Smooth muscle cell (in vitro differentiated cells): ENCODE results near the gene LHFPL6. TPM values are rescaled to one million over a fixed set of nuclear protein-coding genes. Genes with fewer than 3 reads are reported as not detected.

Experiments used
- DNase-seq: peaks from one replicate; lab custom pipeline; 2025; ENCODE audit not compliant: unreplicated experiment; lab: John Stamatoyannopoulos, UW
- H2AFZ ChIP-seq: fragments of 200-600 bp; sonication (generic); 2 replicates; pipeline ENCODE4 v1.6.0; 2016; ENCODE audit warnings: antibody characterized with exemption, low read depth, mild to moderate bottlenecking
- H3F3A ChIP-seq: fragments of 200-600 bp; sonication (generic); 2 replicates; pipeline ENCODE4 v1.6.0; 2017; ENCODE audit warnings: antibody characterized with exemption, low read depth
- H3K27ac ChIP-seq: fragments of 200-600 bp; sonication (generic); 2 replicates; pipeline ENCODE4 v1.5.1; 2016; ENCODE audit warnings: low read depth, mild to moderate bottlenecking
- H3K27me3 ChIP-seq: fragments of 200-600 bp; sonication (generic); 2 replicates; pipeline ENCODE4 v1.6.1; 2016; ENCODE audit warnings: low read depth, mild to moderate bottlenecking
- H3K36me3 ChIP-seq: fragments of 200-600 bp; sonication (generic); 2 replicates; pipeline ENCODE4 v1.5.1; 2016; ENCODE audit warnings: low read depth
- H3K4me1 ChIP-seq: fragments of 200-600 bp; sonication (generic); 2 replicates; pipeline ENCODE4 v1.5.1; 2016; ENCODE audit warnings: low read depth
- H3K4me2 ChIP-seq: fragments of 200-600 bp; sonication (generic); 2 replicates; pipeline ENCODE4 v1.6.0; 2016; ENCODE audit warnings: mild to moderate bottlenecking
- H3K4me3 ChIP-seq: fragments of 200-600 bp; sonication (generic); 2 replicates; pipeline ENCODE4 v1.5.1; 2016; ENCODE audit warnings: mild to moderate bottlenecking
- H3K79me2 ChIP-seq: fragments of 200-600 bp; sonication (generic); 2 replicates; pipeline ENCODE4 v1.6.0; 2016; ENCODE audit warnings: low read depth, mild to moderate bottlenecking
- H3K9ac ChIP-seq: fragments of 200-600 bp; sonication (generic); 2 replicates; pipeline ENCODE4 v1.6.0; 2016; ENCODE audit warnings: low read depth
- H3K9me3 ChIP-seq: fragments of 200-600 bp; sonication (generic); replicated peaks from 2 replicates; pipeline ENCODE4 v1.5.1; 2016; ENCODE audit warnings: low read depth
- H4K20me1 ChIP-seq: fragments of 200-600 bp; sonication (generic); 2 replicates; pipeline ENCODE4 v1.6.0; 2016; ENCODE audit warnings: low read depth
- WGBS: methylation state at CpG from one replicate; pipeline ENCODE4 v1.1.7; 2016; ENCODE audit warnings: low lambda C conversion rate; 5-methylcytosine and 5-hydroxymethylcytosine counted together
- polyA plus RNA-seq: library from polyadenylated mRNA; unstranded; fragments of >200 nt; fragmentation: Nextera tagmentation; extraction: Ambion mirVana; gene quantifications from 2 replicates; pipeline ENCODE4 v1.2.1, GENCODE V29; 2016
- total RNA-seq: library from RNA; depleted of rRNA; stranded (reverse); fragments of >200 nt; gene quantifications from 2 replicates; pipeline ENCODE4 v1.2.3, GENCODE V29; 2014
- TF ChIP-seq, protein P1 (sequence below): fragments of 200-600 bp; sonication (generic); IDR thresholded peaks from 2 replicates; pipeline ENCODE4 v1.5.1; 2017; ENCODE audit warnings: borderline replicate concordance, mild to moderate bottlenecking, antibody characterized with exemption; ENCODE audit not compliant: insufficient read depth, poor library complexity, severe bottlenecking

The LHFPL6 gene
- total and polyA plus RNA-seq, 2 experiments from 2014 or later, result 24.7 to 43.6 TPM

GRCh38 chr13:39405107-39405506 lies 197.9 kb downstream of the LHFPL6 start:
- DNase-seq, result no peak
- no peaks in the 10 kb centered on the region for H3K27me3 ChIP-seq
- H3K4me1 ChIP-seq, result peaks cover 12% of the 10 kb centered on the region
- no peaks in the 10 kb centered on the region for H3K9me3 ChIP-seq
- H3K4me2 ChIP-seq, result peak overlapping the region; percentile 77
- H2AFZ ChIP-seq, result peak overlapping the region; percentile 35
- TF ChIP-seq, protein P1, sequence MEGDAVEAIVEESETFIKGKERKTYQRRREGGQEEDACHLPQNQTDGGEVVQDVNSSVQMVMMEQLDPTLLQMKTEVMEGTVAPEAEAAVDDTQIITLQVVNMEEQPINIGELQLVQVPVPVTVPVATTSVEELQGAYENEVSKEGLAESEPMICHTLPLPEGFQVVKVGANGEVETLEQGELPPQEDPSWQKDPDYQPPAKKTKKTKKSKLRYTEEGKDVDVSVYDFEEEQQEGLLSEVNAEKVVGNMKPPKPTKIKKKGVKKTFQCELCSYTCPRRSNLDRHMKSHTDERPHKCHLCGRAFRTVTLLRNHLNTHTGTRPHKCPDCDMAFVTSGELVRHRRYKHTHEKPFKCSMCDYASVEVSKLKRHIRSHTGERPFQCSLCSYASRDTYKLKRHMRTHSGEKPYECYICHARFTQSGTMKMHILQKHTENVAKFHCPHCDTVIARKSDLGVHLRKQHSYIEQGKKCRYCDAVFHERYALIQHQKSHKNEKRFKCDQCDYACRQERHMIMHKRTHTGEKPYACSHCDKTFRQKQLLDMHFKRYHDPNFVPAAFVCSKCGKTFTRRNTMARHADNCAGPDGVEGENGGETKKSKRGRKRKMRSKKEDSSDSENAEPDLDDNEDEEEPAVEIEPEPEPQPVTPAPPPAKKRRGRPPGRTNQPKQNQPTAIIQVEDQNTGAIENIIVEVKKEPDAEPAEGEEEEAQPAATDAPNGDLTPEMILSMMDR, result no peak
- no peak overlapping the region for H3K9ac ChIP-seq
- no peaks in the 10 kb centered on the region for H3K36me3 ChIP-seq
- H3F3A ChIP-seq, result peaks cover 7% of the 10 kb centered on the region
- no peaks in the 10 kb centered on the region for H4K20me1 ChIP-seq
- H3K4me3 ChIP-seq, result peak overlapping the region; percentile 7
- H3K79me2 ChIP-seq, result no peaks in the 10 kb centered on the region
- H3K27ac ChIP-seq, result peak overlapping the region; percentile 58
- WGBS, result 21% methylated on average over 2 of the region's 2 CpGs

DNA sequence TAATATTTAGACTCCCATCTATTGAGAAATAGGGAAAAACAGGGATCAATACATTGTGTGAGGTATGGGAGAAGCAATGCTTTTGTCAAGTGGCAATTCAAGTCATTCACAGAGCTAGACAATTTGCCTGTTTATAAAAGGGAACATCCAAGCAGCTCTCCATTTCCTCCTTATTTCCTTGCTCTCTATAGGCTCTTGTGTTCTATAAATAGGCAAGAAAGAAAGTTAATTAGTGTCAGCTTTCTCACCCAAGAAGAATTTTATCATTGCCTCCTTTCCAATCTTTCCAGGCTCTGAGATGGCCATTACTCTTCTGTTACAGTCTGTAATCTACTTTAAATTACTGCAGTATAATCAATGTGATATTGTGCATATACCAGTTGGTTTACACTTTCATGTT lies 199.9 kb downstream of the LHFPL6 start:
- H3K79me2 ChIP-seq, result no peaks in the 10 kb centered on the region
- TF ChIP-seq, protein P1, result no peak
- H3K36me3 ChIP-seq, result no peaks in the 10 kb centered on the region
- no peak overlapping the region for H3K27ac ChIP-seq
- no peaks in the 10 kb centered on the region for H4K20me1 ChIP-seq
- DNase-seq, result no peak
- H3K9me3 ChIP-seq, result no peaks in the 10 kb centered on the region
- peaks cover 7% of the 10 kb centered on the region for H3F3A ChIP-seq
- no peak overlapping the region for H3K4me3 ChIP-seq
- peaks cover 10% of the 10 kb centered on the region for H3K4me1 ChIP-seq
- H3K4me2 ChIP-seq, result no peak overlapping the region
- H3K27me3 ChIP-seq, result no peaks in the 10 kb centered on the region
- no peak overlapping the region for H3K9ac ChIP-seq
- H2AFZ ChIP-seq, result no peak overlapping the region

DNA sequence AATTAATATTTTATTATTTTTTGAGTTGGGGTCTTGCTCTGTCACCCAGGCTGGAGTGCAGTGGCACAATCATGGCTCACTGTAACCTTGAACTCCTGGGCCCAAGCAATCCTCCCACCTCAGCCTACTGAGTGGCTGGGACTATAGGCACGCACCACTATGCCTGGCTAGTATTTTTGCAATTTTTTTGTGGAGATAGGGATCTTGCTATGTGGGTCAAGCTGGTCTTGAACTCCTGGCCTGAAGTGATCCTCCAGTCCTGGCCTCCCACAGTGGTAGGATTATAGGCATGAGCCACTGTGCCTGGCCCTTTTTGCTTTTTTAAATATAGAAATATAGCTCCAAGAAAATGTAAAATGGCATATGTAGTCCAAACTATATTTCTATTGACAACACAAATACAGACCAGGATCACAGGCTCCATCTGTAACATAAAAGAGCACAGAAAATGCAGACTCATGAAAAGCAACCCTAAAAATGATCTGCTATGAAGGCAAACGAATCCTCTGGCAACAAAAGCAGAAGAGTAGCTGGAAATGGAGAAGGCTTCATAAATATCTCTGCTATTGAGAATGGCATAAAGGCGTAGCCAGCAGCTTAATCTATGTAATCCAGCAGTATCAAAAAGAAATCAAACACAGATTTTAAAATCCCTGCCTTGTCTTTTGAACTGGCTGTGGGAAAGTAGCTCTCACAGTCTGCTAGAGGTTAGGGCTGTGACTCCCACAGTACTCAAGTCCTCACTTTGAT lies 200.6 kb downstream of the LHFPL6 start:
- H3K36me3 ChIP-seq, result no peaks in the 10 kb centered on the region
- no peak overlapping the region for H2AFZ ChIP-seq
- H3K9ac ChIP-seq, result no peak overlapping the region
- H3K9me3 ChIP-seq, result no peaks in the 10 kb centered on the region
- H3K27me3 ChIP-seq, result no peaks in the 10 kb centered on the region
- H3K4me2 ChIP-seq, result no peak overlapping the region
- WGBS, result 90% methylated on average over 3 of the region's 3 CpGs
- no peaks in the 10 kb centered on the region for H3K79me2 ChIP-seq
- TF ChIP-seq, protein P1, result no peak
- H4K20me1 ChIP-seq, result no peaks in the 10 kb centered on the region
- no peak overlapping the region for H3K4me3 ChIP-seq
- H3K4me1 ChIP-seq, result peaks cover 10% of the 10 kb centered on the region
- peaks cover 7% of the 10 kb centered on the region for H3F3A ChIP-seq
- no peak for DNase-seq
- no peak overlapping the region for H3K27ac ChIP-seq

DNA sequence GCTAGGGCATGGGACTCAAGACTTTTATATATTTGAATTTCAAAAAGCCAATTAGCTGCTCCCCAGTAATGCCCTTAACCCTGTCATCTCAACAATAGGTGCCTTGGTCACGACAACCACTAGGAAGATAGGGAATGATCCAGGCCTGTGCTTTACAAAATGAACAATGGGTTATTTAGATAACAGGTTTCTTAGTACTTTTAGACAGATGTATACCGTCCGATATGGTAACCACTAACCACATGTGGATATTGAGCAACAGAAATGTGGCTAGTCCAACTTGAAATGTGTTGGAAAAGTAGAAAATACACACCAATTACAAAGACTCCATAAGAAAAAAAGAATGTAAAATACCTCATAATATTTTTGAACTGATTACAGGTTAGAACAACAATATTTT lies 201.2 kb downstream of the LHFPL6 start:
- Histone ChIP-seq H3K9ac (no peak overlapping the region), H2AFZ (no peak overlapping the region), H3F3A (peaks cover 7% of the 10 kb centered on the region), H3K4me3 (no peak overlapping the region), H4K20me1 (no peaks in the 10 kb centered on the region), H3K27ac (no peak overlapping the region), H3K9me3 (no peaks in the 10 kb centered on the region), H3K4me2 (no peak overlapping the region), H3K4me1 (peaks cover 10% of the 10 kb centered on the region), H3K27me3 (no peaks in the 10 kb centered on the region), H3K79me2 (no peaks in the 10 kb centered on the region), H3K36me3 (no peaks in the 10 kb centered on the region)
- 93% methylated on average over 3 of the region's 3 CpGs for whole genome bisulfite sequencing
- TF ChIP-seq, protein P1, result no peak
- no peak for DNase-seq
